GM23338 (cell line): ENCODE results near the gene C1QTNF5. TPM values are rescaled to one million over a fixed set of nuclear protein-coding genes. Genes with fewer than 3 reads are reported as not detected.
A peak's percentile ranks its signal among the peaks of the same experiment; 100 is the strongest.

Experiments
- ATAC-seq: fragments of 200-7000 bp; cut with Tn5 transposase; 3 replicates; pipeline ENCODE4 v1.9.1; 2020
- DNase-seq: peaks from one replicate; pipeline ENCODE4 v3.0.0-alpha.2; 2015; ENCODE audit warnings: low spot score
- H2AFZ ChIP-seq: fragments of 200-600 bp; sonication (generic); 2 replicates; pipeline ENCODE4 v1.8.0; 2016; ENCODE audit warnings: antibody characterized with exemption, mild to moderate bottlenecking, moderate library complexity
- H3F3A ChIP-seq: fragments of 200-600 bp; sonication (generic); replicated peaks from 2 replicates; pipeline ENCODE4 v1.8.0; 2017; ENCODE audit warnings: antibody characterized with exemption, mixed run types, low read depth
- H3K27ac ChIP-seq: fragments of 200-600 bp; sonication (generic); 2 replicates; pipeline ENCODE4 v1.6.1; 2016; ENCODE audit warnings: low read depth
- H3K27me3 ChIP-seq: fragments of 200-600 bp; sonication (generic); 2 replicates; pipeline ENCODE4 v1.8.0; 2016; ENCODE audit warnings: mild to moderate bottlenecking, mixed run types, moderate library complexity; ENCODE audit not compliant: insufficient read depth
- H3K36me3 ChIP-seq: fragments of 200-600 bp; sonication (generic); 2 replicates; pipeline ENCODE4 v1.8.0; 2016; ENCODE audit warnings: mild to moderate bottlenecking; ENCODE audit not compliant: insufficient read depth
- H3K4me1 ChIP-seq: fragments of 200-600 bp; sonication (generic); 2 replicates; pipeline ENCODE4 v1.8.0; 2016; ENCODE audit warnings: mild to moderate bottlenecking, moderate library complexity; ENCODE audit not compliant: insufficient read depth
- H3K4me2 ChIP-seq: fragments of 200-600 bp; sonication (generic); 2 replicates; pipeline ENCODE4 v1.7.1; 2017; ENCODE audit warnings: mixed run types
- H3K4me3 ChIP-seq: fragments of 200-600 bp; sonication (generic); 2 replicates; pipeline ENCODE4 v1.6.1; 2016; ENCODE audit warnings: mixed run types
- H3K79me2 ChIP-seq: fragments of 200-600 bp; sonication (generic); replicated peaks from 2 replicates; pipeline ENCODE4 v1.8.0; 2017; ENCODE audit warnings: mild to moderate bottlenecking; ENCODE audit not compliant: insufficient read depth
- H3K9me2 ChIP-seq: fragments of 200-600 bp; sonication (generic); 2 replicates; pipeline ENCODE4 v1.8.0; 2017; ENCODE audit not compliant: insufficient read depth
- H4K20me1 ChIP-seq: fragments of 200-600 bp; sonication (generic); replicated peaks from 2 replicates; pipeline ENCODE4 v1.8.0; 2017; ENCODE audit warnings: mild to moderate bottlenecking; ENCODE audit not compliant: insufficient read depth
- H3K27ac Mint-ChIP-seq: 2 replicates; pipeline ENCODE4 v1.8.0; 2020; ENCODE audit warnings: inconsistent platforms, mild to moderate bottlenecking, moderate library complexity, mixed read lengths
- H3K27me3 Mint-ChIP-seq: 3 replicates; pipeline ENCODE4 v1.8.0; 2022; ENCODE audit warnings: low read depth, mild to moderate bottlenecking, moderate library complexity, mixed read lengths, inconsistent platforms; ENCODE audit not compliant: insufficient read depth, poor library complexity
- H3K36me3 Mint-ChIP-seq: 3 replicates; pipeline ENCODE4 v1.8.0; 2021; ENCODE audit warnings: low read depth, mild to moderate bottlenecking, inconsistent platforms, moderate library complexity, mixed read lengths
- H3K4me1 Mint-ChIP-seq: 3 replicates; pipeline ENCODE4 v1.8.0; 2020; ENCODE audit warnings: mild to moderate bottlenecking, inconsistent platforms, mixed read lengths
- H3K4me3 Mint-ChIP-seq: 3 replicates; pipeline ENCODE4 v1.8.0; 2021; ENCODE audit warnings: moderate library complexity, mild to moderate bottlenecking, inconsistent platforms, mixed read lengths
- H3K9me3 Mint-ChIP-seq: 3 replicates; pipeline ENCODE4 v1.8.0; 2020; ENCODE audit warnings: moderate library complexity, mild to moderate bottlenecking, inconsistent platforms, mixed read lengths
- CREB1 ChIP-seq: fragments of 250-450 bp; sonication (Bioruptor Pico); IDR thresholded peaks from 2 replicates; pipeline ENCODE4 v1.5.0; 2020; ENCODE audit warnings: low read depth, mild to moderate bottlenecking, moderate library complexity
- EZH2 ChIP-seq: fragments of 200-600 bp; sonication (generic); IDR thresholded peaks from one replicate; pipeline ENCODE4 v1.8.0; 2017; ENCODE audit warnings: antibody characterized with exemption, mild to moderate bottlenecking, low read depth; ENCODE audit not compliant: unreplicated experiment
- EZH2phosphoT487 ChIP-seq: fragments of 200-600 bp; sonication (generic); IDR thresholded peaks from one replicate; pipeline ENCODE4 v1.8.1; 2018; ENCODE audit warnings: antibody characterized with exemption; ENCODE audit not compliant: unreplicated experiment
- POLR2AphosphoS5 ChIP-seq: IDR thresholded peaks from 2 replicates; pipeline ENCODE4 v1.6.1; 2016; ENCODE audit warnings: antibody characterized with exemption, low read depth
- REST ChIP-seq: IDR thresholded peaks from one replicate; pipeline ENCODE4 v1.6.1; 2018; ENCODE audit warnings: antibody characterized with exemption; ENCODE audit not compliant: unreplicated experiment
- ZNF114 ChIP-seq: fragments of 250-450 bp; sonication (Bioruptor Pico); IDR thresholded peaks from 2 replicates; pipeline ENCODE4 v1.5.0; 2020; ENCODE audit warnings: mild to moderate bottlenecking, moderate library complexity
- ZNF331 ChIP-seq: fragments of 250-450 bp; sonication (Bioruptor Pico); IDR thresholded peaks from 2 replicates; pipeline ENCODE4 v1.5.0; 2020; ENCODE audit warnings: low read depth, mild to moderate bottlenecking, moderate library complexity
- ZNF462 ChIP-seq: fragments of 250-450 bp; sonication (Bioruptor Pico); IDR thresholded peaks from 2 replicates; pipeline ENCODE4 v1.5.0; 2020; ENCODE audit warnings: mild to moderate bottlenecking, moderate library complexity
- polyA plus RNA-seq: library from polyadenylated mRNA; unstranded; fragments of >200 nt; fragmentation: Nextera tagmentation; extraction: Ambion mirVana; gene quantifications from 2 replicates; pipeline ENCODE4 v1.2.1, GENCODE V29; 2016
- total RNA-seq: library from RNA; depleted of rRNA; stranded (reverse); fragments of >200 nt; shearing (Covaris generic); gene quantifications from 2 replicates; pipeline ENCODE4 v1.2.3, GENCODE V29; 2014

C1QTNF5 gene
- total and polyA plus RNA-seq, 2 experiments from 2014 or later, result 1.9 TPM

GRCh38 chr11:119363851-119364590 is 23.3 kb upstream of the C1QTNF5 start:
- H3K27ac ChIP-seq, result no peak overlapping the region

More at GRCh38 chr11:119363851-119364590, 23.3 kb upstream of the C1QTNF5 start:
- Mint-ChIP-seq H3K4me3 (peak overlapping the region; percentile 72), H3K36me3 (peaks cover 3% of the 10 kb centered on the region; the same call in 2 of the 3 replicates), H3K9me3 (peaks cover 2% of the 10 kb centered on the region; the same call in 1 of the 3 replicates), H3K27me3 (peaks cover 42% of the 10 kb centered on the region), H3K4me1 (peaks cover 53% of the 10 kb centered on the region), H3K27ac (no peak overlapping the region)
- H3K4me3 ChIP-seq, result peak overlapping the region; percentile 70
- H3K79me2 ChIP-seq, result no peaks in the 10 kb centered on the region
- TF ChIP-seq ZNF462 (CRISPR knock-in tag) (no peak), POLR2AphosphoS5 (0 out of 2 replicates have a peak, but pooled peaks have one; percentile 37), ZNF331 (CRISPR knock-in tag) (no peak), REST (no peak), EZH2 (peak; percentile 8), EZH2phosphoT487 (no peak), CREB1 (peak; percentile 58; the same call in 1 of the 2 replicates), ZNF114 (CRISPR knock-in tag) (no peak)
- no peaks in the 10 kb centered on the region for H3K9me2 ChIP-seq
- peaks cover 44% of the 10 kb centered on the region for H3K4me1 ChIP-seq
- no peaks in the 10 kb centered on the region; the same call in 1 of the 2 replicates for H3F3A ChIP-seq
- peaks cover 4% of the 10 kb centered on the region; the same call in 1 of the 2 replicates for H4K20me1 ChIP-seq
- ATAC-seq, result peak; percentile 59
- peak overlapping the region; percentile 91 for H2AFZ ChIP-seq
- peak; percentile 80 for DNase-seq
- peak overlapping the region; percentile 92 for H3K4me2 ChIP-seq
- no peaks in the 10 kb centered on the region for H3K36me3 ChIP-seq
- H3K27me3 ChIP-seq, result peaks cover 49% of the 10 kb centered on the region
